ENCODE data around the gene GNL3.
"Not testable (repeated sequence)": the region's sequence is repeated elsewhere in the genome, so short reads cannot be mapped to it uniquely, and the experiment has no call there.

GNL3 gene, protein sequence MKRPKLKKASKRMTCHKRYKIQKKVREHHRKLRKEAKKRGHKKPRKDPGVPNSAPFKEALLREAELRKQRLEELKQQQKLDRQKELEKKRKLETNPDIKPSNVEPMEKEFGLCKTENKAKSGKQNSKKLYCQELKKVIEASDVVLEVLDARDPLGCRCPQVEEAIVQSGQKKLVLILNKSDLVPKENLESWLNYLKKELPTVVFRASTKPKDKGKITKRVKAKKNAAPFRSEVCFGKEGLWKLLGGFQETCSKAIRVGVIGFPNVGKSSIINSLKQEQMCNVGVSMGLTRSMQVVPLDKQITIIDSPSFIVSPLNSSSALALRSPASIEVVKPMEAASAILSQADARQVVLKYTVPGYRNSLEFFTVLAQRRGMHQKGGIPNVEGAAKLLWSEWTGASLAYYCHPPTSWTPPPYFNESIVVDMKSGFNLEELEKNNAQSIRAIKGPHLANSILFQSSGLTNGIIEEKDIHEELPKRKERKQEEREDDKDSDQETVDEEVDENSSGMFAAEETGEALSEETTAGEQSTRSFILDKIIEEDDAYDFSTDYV

DNA sequence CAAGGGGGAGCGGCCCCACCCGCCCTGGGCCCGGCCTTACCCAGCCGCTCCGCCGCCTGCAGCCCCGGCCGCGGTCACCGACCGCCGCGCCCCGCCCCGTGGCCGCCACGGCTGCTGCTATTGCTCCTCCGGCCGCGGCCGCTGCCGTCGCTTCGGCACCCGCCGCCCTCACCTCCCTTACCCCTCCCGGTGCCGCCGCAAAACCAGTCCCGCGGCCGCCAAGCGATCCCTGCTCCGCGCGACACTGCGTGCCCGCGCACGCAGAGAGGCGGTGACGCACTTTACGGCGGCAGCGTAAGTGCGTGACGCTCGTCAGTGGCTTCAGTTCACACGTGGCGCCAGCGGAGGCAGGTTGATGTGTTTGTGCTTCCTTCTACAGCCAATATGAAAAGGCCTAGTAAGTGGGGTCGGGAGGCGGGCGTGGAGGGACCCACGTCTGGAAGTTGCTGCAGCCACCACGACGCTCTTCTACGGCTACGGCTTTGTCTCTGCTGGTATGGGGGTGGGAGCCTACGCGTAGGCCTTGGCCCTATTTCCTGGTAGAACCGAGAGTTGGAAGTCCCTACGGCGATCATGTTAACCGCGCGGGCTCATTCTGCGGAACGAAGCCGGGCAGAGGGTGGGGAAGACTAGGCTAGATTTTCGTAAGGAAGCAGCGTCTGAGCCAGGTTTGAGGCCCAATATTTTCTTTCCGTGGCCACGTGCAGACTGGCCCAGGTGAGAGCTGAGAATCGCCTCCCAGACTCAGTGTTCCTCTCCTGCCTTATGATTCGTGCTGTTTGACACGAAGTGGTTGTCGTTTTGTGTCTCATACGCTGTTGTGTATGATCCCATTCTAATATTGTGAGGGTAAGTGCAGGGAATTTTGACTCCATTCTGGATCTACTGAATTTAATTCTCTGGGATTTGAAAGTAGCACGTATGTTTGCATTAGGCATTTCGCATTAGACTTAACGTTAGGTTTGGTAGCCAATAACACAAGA, at the start of gene GNL3, which contains the start of gene PBRM1:
Gene GNL3, plus strand, starts transcription at position 324 of the 983 bp plus-strand sequence. Its CDS starts 61 bp downstream, at position 385.
Gene PBRM1, minus strand, starts transcription at position 205 of the 983 bp plus-strand sequence.
- peaks cover 17% of the 10 kb centered on the region for H3K4me1 ChIP-seq
- in situ Hi-C loops (cut with MboI; ENCODE audit: low sequenced_read_pairs): loop anchor here (10.0 to 25.0 kb wide), 2 partner anchors 151 to 424 kb away; partner anchors contain the start of genes NT5DC2 and UQCC5
- H3K36me3 ChIP-seq (replicated peaks): peaks cover 51% of the 10 kb centered on the region
- peak within 1 kb of the TSS; percentile 91 for H3K4me3 ChIP-seq
- DNase-seq (ENCODE audit: low spot score in 2 of 2): peak; percentile 93 to 94
- H3K27me3 ChIP-seq (ENCODE audit: low read depth): no peaks in the 10 kb centered on the region
- H3K9me3 ChIP-seq: no peaks in the 10 kb centered on the region

DNA sequence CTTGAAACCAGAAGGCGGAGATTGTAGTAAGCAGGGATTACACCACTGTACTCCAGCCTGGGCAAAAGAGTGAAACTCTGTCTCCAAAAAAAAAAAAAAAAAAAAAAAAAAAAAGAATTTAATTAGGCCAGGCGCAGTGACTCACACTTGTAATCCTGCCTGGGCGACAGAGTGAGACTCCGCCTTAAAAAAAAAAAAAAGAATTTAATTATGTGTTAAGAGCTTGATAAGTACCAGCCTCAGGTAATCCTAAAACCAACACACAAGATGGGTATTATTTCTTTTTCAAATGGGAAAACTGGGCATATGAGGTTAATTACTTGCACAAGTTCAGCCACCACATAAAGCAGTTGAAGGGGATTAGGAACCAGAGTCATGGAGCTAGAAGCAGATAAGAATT, 49.2 kb upstream of the GNL3 start:
- Histone ChIP-seq H3K4me3 (no peak overlapping the region), H3K9me3 (no peaks in the 10 kb centered on the region), H3K36me3 (replicated peaks) (peaks cover 31% of the 10 kb centered on the region), H3K4me1 (peaks cover 6% of the 10 kb centered on the region), H3K27me3 (ENCODE audit: low read depth) (no peaks in the 10 kb centered on the region)
- in situ Hi-C loops (cut with MboI; ENCODE audit: low sequenced_read_pairs): no loop called here
- peak; percentile 35 to 73 for DNase-seq (ENCODE audit: low spot score in 2 of 2)

DNA sequence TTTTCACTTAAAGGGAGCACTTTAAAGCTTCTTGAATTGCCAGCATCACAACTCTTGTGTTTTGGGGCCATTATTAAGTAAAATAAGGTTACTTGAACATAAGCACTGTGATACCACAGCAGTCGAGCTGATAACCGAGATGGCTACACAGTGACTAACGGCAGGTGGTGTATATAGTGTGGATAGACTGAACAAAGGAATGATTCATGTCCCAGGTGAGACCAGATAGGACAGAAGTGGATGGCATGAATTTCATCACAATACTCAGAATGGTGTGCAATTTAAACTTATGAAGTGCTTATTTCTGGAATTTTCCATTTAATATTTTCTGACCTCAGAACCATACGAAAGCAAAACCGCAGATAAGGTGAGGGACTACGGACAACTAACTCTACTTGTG, 40.3 kb upstream of the GNL3 start:
- in situ Hi-C loops (cut with MboI; ENCODE audit: low sequenced_read_pairs): no loop called here
- Histone ChIP-seq H3K9me3 (no peaks in the 10 kb centered on the region), H3K36me3 (replicated peaks) (peaks cover 19% of the 10 kb centered on the region), H3K4me1 (no peaks in the 10 kb centered on the region; the same call in 1 of the 2 replicates), H3K4me3 (no peak overlapping the region), H3K27me3 (ENCODE audit: low read depth) (no peaks in the 10 kb centered on the region)
- no peak for DNase-seq (ENCODE audit: low spot score in 2 of 2)

DNA sequence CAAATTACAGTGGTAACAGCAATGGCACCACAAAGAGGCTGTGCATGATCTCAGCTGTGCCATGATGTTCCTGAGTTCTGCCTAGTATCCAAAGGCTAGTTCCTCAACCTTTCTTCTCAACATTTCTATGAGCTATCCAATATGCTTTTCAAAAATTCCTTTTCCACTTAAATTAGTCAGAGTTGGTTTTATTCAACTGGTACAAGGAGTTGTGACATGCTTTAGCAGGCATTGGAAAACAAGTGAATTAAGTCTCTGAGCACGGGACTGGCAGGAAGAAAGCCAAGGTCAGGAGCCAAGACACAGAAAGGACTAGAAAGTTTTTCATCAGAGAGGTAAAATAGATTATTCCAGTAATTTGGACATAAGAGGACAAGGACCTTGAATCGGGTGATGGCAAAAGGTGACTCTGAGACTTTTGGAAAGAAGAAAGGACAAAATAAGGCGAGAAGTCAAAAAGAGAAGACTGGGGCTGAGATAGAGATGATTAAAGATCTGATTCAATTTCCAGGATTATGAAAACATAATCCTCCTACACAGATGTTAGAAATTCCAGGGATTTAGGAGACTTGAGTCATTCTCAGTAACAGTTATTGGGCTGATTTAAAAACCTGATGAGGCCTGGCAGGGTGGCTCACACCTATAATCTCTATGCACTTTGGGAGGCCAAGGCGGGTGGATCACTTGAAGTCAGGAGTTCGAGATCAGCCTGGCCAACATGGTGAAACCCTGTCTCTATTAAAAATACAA, 36.2 kb upstream of the GNL3 start:
- in situ Hi-C loops (cut with MboI; ENCODE audit: low sequenced_read_pairs): no loop called here
- Histone ChIP-seq H3K4me1 (no peaks in the 10 kb centered on the region; the same call in 1 of the 2 replicates), H3K36me3 (replicated peaks) (peaks cover 26% of the 10 kb centered on the region), H3K4me3 (no peak overlapping the region), H3K27me3 (ENCODE audit: low read depth) (no peaks in the 10 kb centered on the region), H3K9me3 (no peaks in the 10 kb centered on the region)
- DNase-seq (ENCODE audit: low spot score in 2 of 2): no peak

DNA sequence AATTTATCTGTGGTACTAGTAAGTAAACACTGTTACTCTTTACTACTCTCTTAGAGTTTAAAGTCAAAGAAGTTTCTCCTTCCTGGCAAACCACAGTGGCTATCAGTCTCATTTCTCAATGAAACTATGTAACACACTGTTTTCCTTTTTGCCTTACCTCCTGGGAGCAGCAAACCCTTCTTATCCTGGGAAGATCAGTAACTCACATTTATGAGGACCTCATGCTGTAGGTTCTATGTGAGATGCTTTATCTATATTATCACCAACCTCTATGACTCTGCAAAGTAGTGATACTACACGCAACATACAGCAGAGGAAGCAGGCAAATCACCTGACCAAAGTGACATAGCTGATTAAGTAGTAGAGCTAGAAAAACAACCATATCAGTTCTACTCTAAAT, 35.4 kb upstream of the GNL3 start:
- in situ Hi-C loops (cut with MboI; ENCODE audit: low sequenced_read_pairs): no loop called here
- Histone ChIP-seq H3K4me1 (no peaks in the 10 kb centered on the region; the same call in 1 of the 2 replicates), H3K9me3 (no peaks in the 10 kb centered on the region), H3K27me3 (ENCODE audit: low read depth) (no peaks in the 10 kb centered on the region), H3K4me3 (no peak overlapping the region), H3K36me3 (replicated peaks) (peaks cover 33% of the 10 kb centered on the region)
- DNase-seq (ENCODE audit: low spot score in 2 of 2): no peak

DNA sequence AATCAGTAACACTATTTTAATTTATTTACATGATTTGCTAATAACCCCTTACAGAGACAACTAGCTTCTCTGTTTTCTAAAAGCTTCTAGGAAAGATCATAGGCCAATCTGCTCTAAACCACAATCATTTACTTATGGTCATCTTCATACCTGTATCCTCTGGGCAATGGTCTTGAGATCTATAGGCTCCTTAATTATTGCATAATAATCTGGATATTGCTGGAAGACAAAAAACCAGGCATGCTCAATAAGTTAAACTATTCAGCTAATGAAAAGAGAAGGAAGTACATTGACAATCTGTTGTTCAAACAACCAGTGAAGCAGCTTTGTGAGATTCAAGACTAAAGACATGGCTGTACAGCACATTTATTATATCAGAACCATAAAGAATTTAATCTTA, 34.2 kb upstream of the GNL3 start:
- Histone ChIP-seq H3K4me3 (no peak overlapping the region), H3K9me3 (no peaks in the 10 kb centered on the region), H3K4me1 (no peaks in the 10 kb centered on the region; the same call in 1 of the 2 replicates), H3K27me3 (ENCODE audit: low read depth) (no peaks in the 10 kb centered on the region), H3K36me3 (replicated peaks) (peaks cover 44% of the 10 kb centered on the region)
- in situ Hi-C loops (cut with MboI; ENCODE audit: low sequenced_read_pairs): no loop called here
- no peak for DNase-seq (ENCODE audit: low spot score in 2 of 2)

DNA sequence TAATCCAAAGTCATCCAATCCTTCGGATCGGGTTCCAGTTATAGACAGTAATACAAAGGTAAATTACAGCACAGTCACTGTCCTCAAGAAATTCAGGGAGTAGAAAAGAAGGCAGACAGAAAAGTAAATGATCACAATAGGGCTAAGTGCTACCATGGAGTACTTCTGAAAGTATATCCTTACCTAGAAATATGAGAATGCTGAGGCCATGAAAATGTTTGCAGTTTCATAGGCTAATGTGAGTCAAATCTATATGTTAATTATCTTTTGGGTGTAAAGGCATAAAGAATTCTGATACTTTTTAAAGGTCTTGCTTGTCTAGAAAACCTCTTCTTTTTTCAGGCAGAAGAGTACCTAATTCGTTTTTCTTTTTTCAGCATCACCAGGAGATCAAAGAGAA, 29.9 kb upstream of the GNL3 start:
- in situ Hi-C loops (cut with MboI; ENCODE audit: low sequenced_read_pairs): no loop called here
- Histone ChIP-seq H3K9me3 (no peaks in the 10 kb centered on the region), H3K36me3 (replicated peaks) (peaks cover 67% of the 10 kb centered on the region), H3K27me3 (ENCODE audit: low read depth) (no peaks in the 10 kb centered on the region), H3K4me3 (no peak overlapping the region), H3K4me1 (no peaks in the 10 kb centered on the region)
- no peak for DNase-seq (ENCODE audit: low spot score in 2 of 2)

DNA sequence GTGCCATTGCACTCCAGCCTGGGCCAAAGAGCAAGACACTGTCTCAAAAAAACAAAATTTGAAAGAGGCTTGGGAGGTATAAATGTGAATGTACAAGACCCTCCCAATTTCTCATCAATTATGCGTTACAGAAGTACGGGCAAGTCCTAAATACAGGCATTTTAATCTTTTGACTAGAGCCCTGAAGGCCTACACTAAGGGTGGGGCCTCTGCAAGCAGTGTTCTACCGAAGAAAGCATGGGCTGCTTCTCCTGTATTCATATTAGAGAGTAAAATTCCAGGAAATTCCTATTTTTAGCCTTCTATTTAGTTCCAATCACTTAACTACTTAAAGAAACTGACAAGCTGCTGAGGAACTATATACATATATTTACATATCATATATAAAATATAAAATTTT, 25.8 kb upstream of the GNL3 start:
- Histone ChIP-seq H3K4me1 (no peaks in the 10 kb centered on the region), H3K36me3 (replicated peaks) (peaks cover 59% of the 10 kb centered on the region), H3K27me3 (ENCODE audit: low read depth) (no peaks in the 10 kb centered on the region), H3K4me3 (no peak overlapping the region), H3K9me3 (no peaks in the 10 kb centered on the region)
- in situ Hi-C loops (cut with MboI; ENCODE audit: low sequenced_read_pairs): no loop called here
- no peak for DNase-seq (ENCODE audit: low spot score in 2 of 2)

DNA sequence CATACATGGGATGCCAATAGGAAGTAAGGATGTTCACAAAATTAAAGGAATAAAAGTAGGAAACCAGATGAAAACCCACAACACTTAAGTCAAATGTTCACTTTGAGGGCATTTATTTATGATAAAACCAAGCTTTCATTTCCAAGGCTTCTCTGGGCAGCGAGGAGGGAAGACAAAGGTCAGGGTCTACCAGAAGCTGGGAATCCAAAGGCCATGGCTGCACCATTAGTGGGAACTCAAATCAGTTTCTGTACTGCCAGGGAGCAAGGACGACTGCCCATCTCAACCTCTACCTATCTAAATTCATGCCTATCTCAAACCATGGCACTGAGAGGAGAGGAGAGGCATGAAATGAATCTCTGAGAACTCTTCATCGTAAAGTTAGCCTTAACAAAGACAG, 22.7 kb upstream of the GNL3 start:
- Histone ChIP-seq H3K9me3 (no peaks in the 10 kb centered on the region), H3K4me1 (peaks cover 3% of the 10 kb centered on the region), H3K36me3 (replicated peaks) (peaks cover 32% of the 10 kb centered on the region), H3K27me3 (ENCODE audit: low read depth) (no peaks in the 10 kb centered on the region), H3K4me3 (no peak overlapping the region)
- no peak for DNase-seq (ENCODE audit: low spot score in 2 of 2)
- in situ Hi-C loops (cut with MboI; ENCODE audit: low sequenced_read_pairs): no loop called here

DNA sequence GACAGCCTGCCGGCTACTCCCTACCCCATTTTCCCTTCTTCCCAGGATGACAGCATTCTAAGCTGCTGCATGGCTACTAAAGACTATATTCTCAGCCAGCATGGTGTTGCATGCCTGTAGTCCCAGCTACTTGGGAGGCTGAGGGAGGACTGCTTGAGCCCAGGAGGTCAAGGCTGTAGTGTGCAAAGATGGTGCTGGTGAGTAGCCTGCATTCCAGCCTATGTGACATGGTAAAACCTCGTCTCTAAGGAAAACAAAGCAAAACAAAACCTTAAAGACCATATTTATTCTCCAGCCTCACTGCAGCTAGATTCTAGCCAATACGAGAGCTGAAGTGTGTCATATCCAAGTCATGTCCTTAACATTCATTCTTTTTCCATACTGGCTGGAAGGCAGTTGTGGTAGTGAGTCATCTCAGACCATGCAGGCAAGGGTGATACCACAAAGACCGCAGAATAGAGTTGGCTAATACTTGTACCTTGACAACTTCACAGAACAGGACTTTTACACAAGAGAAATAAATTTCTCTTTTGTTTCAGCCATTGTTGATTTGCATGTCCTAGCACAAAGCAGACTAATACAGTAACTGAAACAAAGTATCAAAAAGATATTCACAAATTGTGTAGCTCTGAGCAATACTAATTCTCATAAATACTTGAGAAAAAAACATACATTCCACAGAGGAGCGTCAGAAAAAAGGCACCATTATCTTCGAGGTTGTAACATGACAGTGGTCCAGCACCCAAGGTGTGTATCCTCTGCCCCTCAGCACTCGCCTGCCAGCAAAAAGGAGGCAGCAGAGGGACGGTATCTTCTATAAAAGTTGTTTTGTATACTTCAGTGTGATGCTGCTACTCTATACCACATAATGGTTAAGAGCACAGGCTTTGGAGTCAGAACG, 15.0 kb upstream of the GNL3 start:
- DNase-seq (ENCODE audit: low spot score in 2 of 2): peak; percentile 67 to 78
- Histone ChIP-seq H3K4me1 (peaks cover 42% of the 10 kb centered on the region), H3K9me3 (no peaks in the 10 kb centered on the region), H3K4me3 (no peak overlapping the region), H3K36me3 (replicated peaks) (peaks cover 6% of the 10 kb centered on the region), H3K27me3 (ENCODE audit: low read depth) (no peaks in the 10 kb centered on the region)
- in situ Hi-C loops (cut with MboI; ENCODE audit: low sequenced_read_pairs): no loop called here

DNA sequence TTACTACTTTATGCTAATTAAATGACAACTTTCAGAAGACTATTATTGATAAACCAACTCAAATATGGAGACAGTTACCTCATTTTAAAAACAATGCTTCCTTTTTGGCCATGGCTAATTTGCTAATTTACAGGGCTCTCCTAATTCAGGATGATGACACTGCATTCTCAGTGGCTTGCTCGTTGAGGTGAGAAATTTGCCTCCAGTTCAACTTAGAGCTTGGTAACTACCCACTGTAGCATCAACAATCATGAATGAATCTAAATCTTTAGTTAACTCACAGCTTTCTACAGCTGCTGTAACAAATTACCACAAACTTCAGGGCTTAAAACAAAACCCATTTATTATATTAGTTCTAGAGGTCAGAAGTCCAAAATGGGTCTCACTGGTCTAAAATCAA, 14.2 kb upstream of the GNL3 start:
- no peaks in the 10 kb centered on the region for H3K9me3 ChIP-seq
- peaks cover 11% of the 10 kb centered on the region for H3K36me3 ChIP-seq (replicated peaks)
- H3K4me3 ChIP-seq: no peak overlapping the region
- H3K4me1 ChIP-seq: peaks cover 42% of the 10 kb centered on the region
- no peak for DNase-seq (ENCODE audit: low spot score in 2 of 2)
- no peaks in the 10 kb centered on the region for H3K27me3 ChIP-seq (ENCODE audit: low read depth)
- in situ Hi-C loops (cut with MboI; ENCODE audit: low sequenced_read_pairs): no loop called here

DNA sequence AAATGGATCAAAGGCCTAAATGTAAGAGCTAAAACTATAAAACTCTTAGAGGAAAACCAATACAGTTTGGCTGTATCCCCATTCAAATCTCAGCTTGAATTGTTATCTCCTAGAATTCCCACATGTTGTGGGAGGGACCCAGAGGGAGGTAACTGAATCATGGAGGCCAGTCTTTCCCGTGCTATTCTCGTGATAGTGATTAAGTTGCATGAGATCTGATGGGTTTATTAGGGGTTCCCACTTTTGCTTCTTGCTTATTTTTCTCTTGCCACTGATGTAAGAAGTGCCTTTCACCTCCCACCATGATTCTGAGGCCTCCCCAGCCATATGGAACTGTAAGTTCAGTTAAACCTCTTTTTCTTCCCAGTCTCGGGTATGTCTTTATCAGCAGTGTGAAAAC, 9.6 kb upstream of the GNL3 start:
- not testable (repeated sequence) for H3K27me3 ChIP-seq (ENCODE audit: low read depth); DNase-seq (ENCODE audit: low spot score in 2 of 2); H3K4me1 ChIP-seq; H3K4me3 ChIP-seq; H3K9me3 ChIP-seq
- peaks cover 37% of the 10 kb centered on the region for H3K36me3 ChIP-seq (replicated peaks)
- in situ Hi-C loops (cut with MboI; ENCODE audit: low sequenced_read_pairs): loop anchor here (25.0 kb wide), 1 partner anchor 414 kb away; no protein-coding TSS in a partner anchor
